Measurements from ENCODE around the gene NTN3.

The NTN3 gene

DNA sequence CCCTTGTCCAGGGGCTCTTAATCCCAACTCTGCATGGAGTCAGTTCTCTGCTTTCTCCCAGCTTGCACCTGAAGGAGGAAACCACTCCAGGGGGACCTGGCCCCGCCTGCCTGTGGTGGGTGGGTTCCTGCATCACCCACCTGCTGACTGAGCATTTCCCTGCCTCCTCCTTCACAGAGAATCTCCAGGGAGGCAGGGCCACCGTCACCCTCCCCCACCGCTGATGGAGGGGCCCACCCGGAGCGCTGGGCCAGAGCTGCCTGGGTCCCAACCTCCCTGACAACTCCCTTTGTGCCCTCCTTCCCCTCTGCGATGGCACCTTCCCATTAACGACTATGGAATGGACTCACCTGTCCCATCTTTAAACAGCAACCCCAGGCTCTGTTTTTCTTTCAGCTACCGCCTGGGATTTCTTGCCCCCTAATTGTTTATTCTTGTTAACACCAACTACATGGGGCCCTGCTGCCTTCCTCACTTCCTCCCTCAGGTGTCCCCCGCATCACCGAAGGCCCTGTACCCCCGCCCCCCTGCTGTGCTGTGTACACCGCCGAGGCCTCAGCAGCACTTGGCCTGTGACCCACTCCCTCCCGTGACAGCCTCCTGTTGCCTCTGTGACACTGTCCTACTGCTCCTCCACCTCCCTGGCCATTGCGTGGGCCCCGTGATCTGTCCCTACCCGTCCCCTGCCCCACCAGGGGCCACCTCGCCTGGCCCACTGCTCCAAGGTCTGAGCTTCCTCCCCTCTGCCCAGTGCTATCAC, 12.0 kb upstream of the NTN3 start:
- TF ChIP-seq CTCF (IDR thresholded peaks at IDR 0.05): no peak

- no peak for TF ChIP-seq CTCF (IDR thresholded peaks at IDR 0.05)
Measured at GRCh38 chr16:2459647-2460390, 11.3 kb upstream of the NTN3 start, which contains the start of gene TEDC2. Gene TEDC2 (plus strand): TSS chr16:2460109. CDS start chr16:2460145, 36 bp downstream.

DNA sequence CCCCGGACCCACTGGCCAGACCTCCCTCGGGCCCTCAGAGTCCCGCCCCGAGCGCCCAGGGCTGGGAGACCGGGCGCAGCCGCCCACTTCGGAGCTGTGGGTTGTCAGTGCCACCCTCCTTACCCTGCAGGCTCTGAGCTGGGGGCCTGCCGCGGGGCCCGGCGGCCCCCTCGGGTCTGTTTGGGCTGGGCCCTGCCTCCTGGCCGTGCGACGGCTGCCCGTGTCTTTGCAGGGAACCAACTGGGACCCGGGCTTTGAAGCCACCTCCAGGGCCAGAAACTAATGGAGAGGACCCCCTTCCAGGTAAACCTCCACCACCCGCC, 10.7 kb upstream of the NTN3 start:
- no peak for TF ChIP-seq CTCF (IDR thresholded peaks at IDR 0.05)

GRCh38 chr16:2460916-2461315, 10.2 kb upstream of the NTN3 start:
- TF ChIP-seq CTCF (IDR thresholded peaks at IDR 0.05): no peak

DNA sequence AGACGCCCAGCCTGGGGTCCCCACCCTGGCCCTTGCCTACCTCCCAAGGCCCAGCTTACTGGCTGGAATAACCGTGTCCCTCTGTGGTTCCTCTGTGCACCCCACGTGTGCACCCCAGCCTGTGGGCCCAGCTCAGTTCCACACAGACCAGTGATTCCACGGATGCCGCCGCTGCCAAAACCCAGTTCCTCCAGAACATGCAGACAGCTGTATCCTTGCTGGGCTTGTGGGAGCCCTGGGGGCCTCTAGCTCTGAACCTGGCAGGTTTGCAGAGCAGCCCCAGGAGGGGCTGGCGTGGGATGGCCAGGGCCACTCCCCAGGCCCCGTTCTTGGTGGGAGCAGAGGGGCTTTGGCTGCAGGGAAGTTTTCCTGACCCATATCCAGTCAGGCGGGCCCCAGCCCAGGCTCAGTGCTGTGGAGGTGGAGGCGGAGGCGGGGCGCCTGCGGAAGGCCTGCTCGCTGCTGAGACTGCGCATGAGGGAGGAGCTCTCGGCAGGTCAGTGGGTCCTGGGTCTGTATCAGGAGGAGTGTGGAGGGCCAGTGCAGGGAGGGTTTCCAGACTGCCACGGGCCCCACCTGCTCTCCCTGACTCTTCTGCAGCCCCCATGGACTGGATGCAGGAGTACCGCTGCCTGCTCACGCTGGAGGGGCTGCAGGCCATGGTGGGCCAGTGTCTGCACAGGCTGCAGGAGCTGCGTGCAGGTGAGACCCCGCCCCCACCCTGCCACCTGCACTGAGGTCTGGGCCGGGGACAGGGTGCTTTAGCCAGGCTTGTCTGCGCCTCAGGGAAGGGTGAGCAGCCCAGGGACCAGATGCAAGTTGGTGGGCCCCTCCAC, 8.8 kb upstream of the NTN3 start:
- no peak for TF ChIP-seq CTCF (IDR thresholded peaks at IDR 0.05)

DNA sequence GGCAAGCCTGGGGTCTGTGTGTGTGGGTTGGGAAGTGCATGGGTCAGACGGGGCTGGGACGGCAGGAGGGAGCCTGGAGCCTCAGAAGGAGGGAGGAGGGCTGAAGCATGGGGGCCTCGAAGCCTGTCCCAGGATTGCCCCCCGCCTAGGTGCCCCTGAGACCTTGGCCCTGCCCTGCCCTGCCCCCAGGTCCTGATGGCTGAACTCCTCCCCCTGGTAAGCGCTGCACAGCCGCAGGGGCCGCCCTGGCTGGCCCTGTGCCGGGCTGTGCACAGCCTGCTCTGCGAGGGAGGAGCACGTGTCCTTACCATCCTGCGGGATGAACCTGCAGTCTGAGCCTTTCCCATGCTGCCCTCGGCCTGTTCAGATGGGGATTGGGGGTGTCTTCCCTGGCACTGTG, 6.8 kb upstream of the NTN3 start:
- no peak for TF ChIP-seq CTCF (IDR thresholded peaks at IDR 0.05)

DNA sequence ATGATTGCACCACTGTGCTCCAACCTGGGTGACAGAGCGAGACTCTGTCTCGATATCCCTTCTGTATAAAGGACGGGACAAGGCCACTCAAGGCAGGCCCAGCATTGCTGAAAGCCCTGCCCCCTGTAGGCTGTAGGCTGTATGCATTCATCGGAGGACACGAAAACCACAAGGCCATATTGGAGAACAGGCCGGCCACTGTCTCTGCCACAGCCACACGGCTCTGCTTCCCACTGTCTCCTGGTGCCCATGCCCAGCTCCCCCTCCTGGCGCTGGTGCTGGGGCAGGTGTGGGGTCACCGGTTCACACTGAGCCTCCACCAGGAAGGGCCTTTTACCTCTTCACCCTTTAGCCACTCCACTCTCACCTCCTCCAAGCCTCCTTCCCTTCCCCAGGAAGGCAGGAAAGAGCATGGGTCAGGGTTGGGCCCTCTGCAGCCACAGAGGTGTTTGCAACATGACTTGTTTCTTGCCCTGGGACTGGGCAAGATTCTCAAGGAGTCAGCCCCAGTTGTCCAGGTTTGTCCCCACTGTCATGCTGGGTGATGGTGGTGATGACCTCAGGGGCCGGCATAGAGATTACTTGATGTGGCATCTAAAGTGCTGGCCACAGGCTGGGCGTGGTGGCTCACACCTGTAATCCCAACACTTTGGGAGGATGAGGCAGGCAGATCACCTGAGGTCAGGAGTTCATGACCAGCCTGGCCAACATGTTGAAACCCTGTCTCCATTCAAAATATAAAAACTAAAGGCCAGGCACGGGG, 5.3 kb upstream of the NTN3 start:
- peak; percentile 24; the same call in 1 of the 2 replicates for TF ChIP-seq CTCF (IDR thresholded peaks at IDR 0.05)
